Measurements from ENCODE around the gene SLC35F3. TPM values are rescaled to one million over a fixed set of nuclear protein-coding genes. Genes with fewer than 3 reads are reported as not detected.

Gene SLC35F3
- total RNA-seq, 2 donors from 2014 or later = 14.4 to 14.8 TPM

GRCh38 chr1:234199476-234200127, 295.1 kb downstream of the SLC35F3 start:
- H3K4me3 Mint-ChIP-seq = no peak overlapping the region
- no peak for TF ChIP-seq CTCF (conservative IDR thresholded peaks at IDR 0.05)
- WGBS, 2 experiments (ENCODE audit: insufficient coverage in 1 of 2, insufficient read length in 1 of 2) = 94 to 98% methylated on average over 2 of the region's 2 CpGs

GRCh38 chr1:234200566-234200965, 296.1 kb downstream of the SLC35F3 start:
- H3K27me3 Mint-ChIP-seq (ENCODE audit: insufficient read depth) = peaks cover 2% of the 10 kb centered on the region

More at GRCh38 chr1:234199476-234200127, 295.1 kb downstream of the SLC35F3 start:
- Histone ChIP-seq H3K4me3 (ENCODE audit: low read length) (no peak overlapping the region), H3K9me3 (ENCODE audit: control insufficient read depth, low read length) (no peaks in the 10 kb centered on the region), H3K4me1 (ENCODE audit: control insufficient read depth, insufficient read depth, low read length) (no peaks in the 10 kb centered on the region), H3K27ac (ENCODE audit: low read depth, low read length) (no peak overlapping the region), H3K27me3 (ENCODE audit: control insufficient read depth, insufficient read depth, low read length, poor library complexity, severe bottlenecking) (no peaks in the 10 kb centered on the region), H3K9ac (ENCODE audit: extremely low read depth, low read length, poor library complexity, severe bottlenecking) (no peak overlapping the region), H3K36me3 (ENCODE audit: control insufficient read depth, insufficient read depth, low read length) (no peaks in the 10 kb centered on the region)
- Mint-ChIP-seq H3K36me3 (ENCODE audit: low read depth) (peaks cover 2% of the 10 kb centered on the region), H3K27ac (no peak overlapping the region), H3K27me3 (ENCODE audit: insufficient read depth) (peaks cover 2% of the 10 kb centered on the region), H3K9me3 (peaks cover 7% of the 10 kb centered on the region), H3K4me1 (peaks cover 7% of the 10 kb centered on the region)
- DNase-seq = no peak

GRCh38 chr1:234201600-234201999, 297.1 kb downstream of the SLC35F3 start:
- Mint-ChIP-seq H3K27ac (no peak overlapping the region), H3K27me3 (ENCODE audit: insufficient read depth) (peaks cover 2% of the 10 kb centered on the region), H3K9me3 (no peaks in the 10 kb centered on the region), H3K36me3 (ENCODE audit: low read depth) (no peaks in the 10 kb centered on the region), H3K4me1 (peaks cover 14% of the 10 kb centered on the region), H3K4me3 (no peak overlapping the region)
- H3K4me3 ChIP-seq (ENCODE audit: low read length) = no peak overlapping the region
- no peak for TF ChIP-seq CTCF (conservative IDR thresholded peaks at IDR 0.05)
- no peaks in the 10 kb centered on the region for H3K9me3 ChIP-seq (ENCODE audit: control insufficient read depth, low read length)
- H3K36me3 ChIP-seq (ENCODE audit: control insufficient read depth, insufficient read depth, low read length) = no peaks in the 10 kb centered on the region
- no peak for DNase-seq
- no peaks in the 10 kb centered on the region for H3K27me3 ChIP-seq (ENCODE audit: control insufficient read depth, insufficient read depth, low read length, poor library complexity, severe bottlenecking)
- H3K9ac ChIP-seq (ENCODE audit: extremely low read depth, low read length, poor library complexity, severe bottlenecking) = no peak overlapping the region
- no peaks in the 10 kb centered on the region for H3K4me1 ChIP-seq (ENCODE audit: control insufficient read depth, insufficient read depth, low read length)
- no peak overlapping the region for H3K27ac ChIP-seq (ENCODE audit: low read depth, low read length)
- 89 to 95% methylated on average over 1 to 5 of the region's 5 CpGs for WGBS, 2 experiments (ENCODE audit: insufficient coverage in 1 of 2, insufficient read length in 1 of 2)

More at GRCh38 chr1:234200566-234200965, 296.1 kb downstream of the SLC35F3 start:
- Mint-ChIP-seq H3K4me3 (no peak overlapping the region), H3K9me3 (peaks cover 3% of the 10 kb centered on the region), H3K36me3 (ENCODE audit: low read depth) (peaks cover under 1% of the 10 kb centered on the region), H3K27ac (no peak overlapping the region), H3K4me1 (peaks cover 7% of the 10 kb centered on the region)
- no peak for TF ChIP-seq CTCF (conservative IDR thresholded peaks at IDR 0.05)
- H3K9me3 ChIP-seq (ENCODE audit: control insufficient read depth, low read length) = no peaks in the 10 kb centered on the region
- H3K27ac ChIP-seq (ENCODE audit: low read depth, low read length) = no peak overlapping the region
- 78 to 93% methylated on average over 1 to 4 of the region's 4 CpGs for WGBS, 2 experiments (ENCODE audit: insufficient coverage in 1 of 2, insufficient read length in 1 of 2)
- no peak overlapping the region for H3K9ac ChIP-seq (ENCODE audit: extremely low read depth, low read length, poor library complexity, severe bottlenecking)
- no peak overlapping the region for H3K4me3 ChIP-seq (ENCODE audit: low read length)
- no peaks in the 10 kb centered on the region for H3K4me1 ChIP-seq (ENCODE audit: control insufficient read depth, insufficient read depth, low read length)
- no peaks in the 10 kb centered on the region for H3K36me3 ChIP-seq (ENCODE audit: control insufficient read depth, insufficient read depth, low read length)
- DNase-seq = no peak
- no peaks in the 10 kb centered on the region for H3K27me3 ChIP-seq (ENCODE audit: control insufficient read depth, insufficient read depth, low read length, poor library complexity, severe bottlenecking)
